H4 (cell line): ENCODE data around the gene WDR11. TPM values are rescaled to one million over a fixed set of nuclear protein-coding genes. Genes with fewer than 3 reads are reported as not detected.

Source experiments
- DNase-seq: peaks from one replicate; pipeline ENCODE4 v3.0.0-alpha.2; 2015; ENCODE audit warnings: low spot score
- total RNA-seq: library from RNA; depleted of rRNA; stranded (reverse); fragments of >200 nt; shearing (Covaris generic); gene quantifications from 2 replicates; pipeline ENCODE4 v1.2.3, GENCODE V29; 2014; rRNA removed

Gene WDR11, protein sequence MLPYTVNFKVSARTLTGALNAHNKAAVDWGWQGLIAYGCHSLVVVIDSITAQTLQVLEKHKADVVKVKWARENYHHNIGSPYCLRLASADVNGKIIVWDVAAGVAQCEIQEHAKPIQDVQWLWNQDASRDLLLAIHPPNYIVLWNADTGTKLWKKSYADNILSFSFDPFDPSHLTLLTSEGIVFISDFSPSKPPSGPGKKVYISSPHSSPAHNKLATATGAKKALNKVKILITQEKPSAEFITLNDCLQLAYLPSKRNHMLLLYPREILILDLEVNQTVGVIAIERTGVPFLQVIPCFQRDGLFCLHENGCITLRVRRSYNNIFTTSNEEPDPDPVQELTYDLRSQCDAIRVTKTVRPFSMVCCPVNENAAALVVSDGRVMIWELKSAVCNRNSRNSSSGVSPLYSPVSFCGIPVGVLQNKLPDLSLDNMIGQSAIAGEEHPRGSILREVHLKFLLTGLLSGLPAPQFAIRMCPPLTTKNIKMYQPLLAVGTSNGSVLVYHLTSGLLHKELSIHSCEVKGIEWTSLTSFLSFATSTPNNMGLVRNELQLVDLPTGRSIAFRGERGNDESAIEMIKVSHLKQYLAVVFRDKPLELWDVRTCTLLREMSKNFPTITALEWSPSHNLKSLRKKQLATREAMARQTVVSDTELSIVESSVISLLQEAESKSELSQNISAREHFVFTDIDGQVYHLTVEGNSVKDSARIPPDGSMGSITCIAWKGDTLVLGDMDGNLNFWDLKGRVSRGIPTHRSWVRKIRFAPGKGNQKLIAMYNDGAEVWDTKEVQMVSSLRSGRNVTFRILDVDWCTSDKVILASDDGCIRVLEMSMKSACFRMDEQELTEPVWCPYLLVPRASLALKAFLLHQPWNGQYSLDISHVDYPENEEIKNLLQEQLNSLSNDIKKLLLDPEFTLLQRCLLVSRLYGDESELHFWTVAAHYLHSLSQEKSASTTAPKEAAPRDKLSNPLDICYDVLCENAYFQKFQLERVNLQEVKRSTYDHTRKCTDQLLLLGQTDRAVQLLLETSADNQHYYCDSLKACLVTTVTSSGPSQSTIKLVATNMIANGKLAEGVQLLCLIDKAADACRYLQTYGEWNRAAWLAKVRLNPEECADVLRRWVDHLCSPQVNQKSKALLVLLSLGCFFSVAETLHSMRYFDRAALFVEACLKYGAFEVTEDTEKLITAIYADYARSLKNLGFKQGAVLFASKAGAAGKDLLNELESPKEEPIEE
- 27.0 and 35.7 TPM in 2 replicates for total RNA-seq

DNA sequence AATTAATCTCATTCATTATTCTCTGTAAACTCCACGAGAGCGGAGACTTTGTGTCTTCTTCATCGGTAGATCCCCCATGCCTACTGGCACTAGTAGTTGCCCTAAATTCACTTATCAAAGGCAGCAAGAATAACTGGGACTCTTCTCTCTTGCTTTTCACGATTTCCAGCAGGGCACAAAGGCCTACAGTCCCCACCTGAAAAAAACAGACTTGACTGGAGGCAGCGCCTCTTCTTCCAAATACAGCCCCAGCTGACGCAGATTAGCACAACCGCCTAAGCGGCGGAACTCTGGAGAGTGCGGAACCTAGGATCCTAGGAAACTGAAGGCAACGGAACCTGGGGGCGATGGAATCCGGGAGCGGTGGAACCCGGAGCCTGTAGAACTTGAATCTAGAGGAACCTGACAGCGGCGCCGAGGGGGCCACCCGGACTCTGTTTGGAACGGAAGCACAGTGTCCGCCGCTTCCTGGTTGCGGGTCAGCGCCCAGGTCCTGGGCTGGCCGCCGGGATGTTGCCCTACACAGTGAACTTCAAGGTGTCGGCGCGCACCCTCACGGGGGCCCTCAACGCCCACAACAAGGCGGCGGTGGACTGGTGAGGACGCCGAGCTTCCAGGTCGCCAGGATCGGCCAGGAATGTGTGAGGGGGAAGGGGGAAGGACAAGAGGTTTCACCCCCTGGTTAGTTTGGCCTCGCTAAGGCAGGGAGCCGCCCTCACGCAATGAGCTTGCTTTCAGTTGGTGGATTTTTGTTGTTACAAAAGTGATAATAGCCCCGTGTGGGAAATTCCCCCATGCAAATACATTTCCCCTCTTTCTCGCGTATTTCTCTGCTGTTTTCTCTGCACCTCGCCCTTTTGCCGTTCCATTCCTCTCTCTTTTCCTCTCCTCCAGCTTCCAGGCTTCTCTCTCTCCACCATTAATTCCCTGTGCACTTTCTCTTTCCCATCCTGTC is at the start of gene WDR11:
Gene WDR11 (plus strand): TSS at position 452 of the 955 bp plus-strand sequence. CDS start 59 bp downstream, at position 511.
- peak; percentile 82 for DNase-seq

DNA sequence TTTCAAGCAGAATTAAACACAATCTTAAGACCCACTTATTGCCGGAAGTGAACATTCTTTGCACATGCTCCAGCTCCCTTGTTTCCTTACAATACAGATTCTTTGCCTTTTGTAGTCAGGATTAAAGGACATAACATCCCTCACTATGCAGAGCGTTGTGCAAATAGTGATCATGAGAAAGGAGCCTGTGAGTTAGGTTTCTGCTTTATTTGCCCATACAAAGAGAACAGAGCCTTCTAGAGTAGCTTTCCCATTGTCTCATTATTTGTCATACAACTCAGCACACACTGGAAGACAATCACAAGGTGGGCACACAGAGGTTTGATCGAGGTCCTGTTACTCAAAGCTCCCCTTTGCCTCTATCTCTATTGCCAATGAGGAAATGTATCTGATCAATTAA is 48.2 kb upstream of the WDR11 start:
- no peak for DNase-seq

DNA sequence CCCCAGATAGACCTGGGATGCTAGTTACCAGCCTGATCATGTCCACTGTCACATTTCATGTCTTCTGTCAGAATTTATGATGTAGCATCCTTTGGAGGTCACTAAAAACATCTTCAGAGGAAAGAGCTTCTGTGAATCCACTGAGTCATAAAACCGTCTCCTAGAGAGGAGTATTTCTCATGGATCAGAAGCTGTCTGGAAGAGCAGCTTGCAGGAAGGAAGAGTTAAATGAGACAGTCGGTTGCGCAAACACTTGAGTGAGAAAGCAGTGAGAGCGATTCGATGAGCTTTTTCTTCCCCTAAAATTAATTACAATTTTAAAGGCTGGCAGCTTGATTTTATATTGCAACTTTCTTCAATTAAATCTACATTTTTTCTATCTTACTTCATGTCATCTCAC is 47.2 kb upstream of the WDR11 start:
- DNase-seq, result no peak

DNA sequence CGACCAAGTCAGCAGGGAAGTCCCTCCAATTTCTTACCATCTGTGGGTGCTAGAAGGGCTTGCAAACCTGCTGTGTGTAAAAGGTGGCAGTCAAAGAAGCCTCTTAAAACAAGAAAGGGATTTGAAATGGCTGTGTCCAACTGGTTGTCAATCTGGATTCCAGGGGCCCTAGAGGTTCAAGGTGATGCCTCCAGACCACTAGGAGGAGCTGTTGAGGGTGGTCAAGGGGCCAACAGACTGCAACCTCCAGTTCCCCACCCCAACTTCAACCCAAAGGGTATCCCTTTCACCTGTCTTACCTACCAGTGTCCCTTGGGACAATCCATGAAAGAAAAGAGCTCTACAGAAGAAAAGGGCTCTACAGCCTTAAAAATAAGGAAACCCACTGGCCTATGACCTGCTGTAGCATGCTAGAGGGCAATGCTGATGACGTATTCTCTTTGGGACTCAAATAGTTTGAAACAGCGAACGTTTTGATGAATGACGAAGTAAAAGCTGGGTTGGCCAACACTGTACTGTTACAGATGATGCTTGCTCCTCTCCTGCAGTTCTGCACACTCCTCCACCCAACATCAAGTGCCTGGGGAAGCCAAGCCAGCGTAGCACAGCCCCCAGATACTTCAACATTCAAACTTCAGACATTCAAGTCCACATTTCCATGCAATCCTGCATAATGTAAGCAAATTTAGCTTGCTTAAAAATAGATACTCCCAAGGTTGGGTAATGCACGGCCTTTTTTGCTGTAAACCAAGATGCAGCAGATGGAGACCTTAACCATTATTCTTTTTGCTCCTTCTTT is 45.9 kb upstream of the WDR11 start:
- no peak for DNase-seq

DNA sequence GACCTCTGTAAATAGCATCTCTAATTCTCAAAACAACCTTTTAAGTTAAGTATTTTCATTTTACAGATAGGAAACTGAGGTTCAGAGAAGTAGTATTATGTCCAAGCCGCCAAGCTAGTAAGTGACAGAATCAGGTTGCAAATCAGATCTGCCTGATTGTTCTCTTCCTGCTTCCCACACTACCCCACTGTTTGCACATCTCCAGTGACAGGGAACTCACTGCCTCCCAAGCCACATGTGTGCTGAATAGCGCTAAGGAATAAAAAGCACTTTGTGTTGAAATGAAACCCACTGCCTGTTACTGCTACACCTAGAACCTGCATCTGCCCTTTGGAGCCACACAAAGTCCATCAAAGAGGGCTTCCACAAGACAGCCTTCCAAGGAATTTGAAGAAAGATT is 45.1 kb upstream of the WDR11 start:
- no peak for DNase-seq

DNA sequence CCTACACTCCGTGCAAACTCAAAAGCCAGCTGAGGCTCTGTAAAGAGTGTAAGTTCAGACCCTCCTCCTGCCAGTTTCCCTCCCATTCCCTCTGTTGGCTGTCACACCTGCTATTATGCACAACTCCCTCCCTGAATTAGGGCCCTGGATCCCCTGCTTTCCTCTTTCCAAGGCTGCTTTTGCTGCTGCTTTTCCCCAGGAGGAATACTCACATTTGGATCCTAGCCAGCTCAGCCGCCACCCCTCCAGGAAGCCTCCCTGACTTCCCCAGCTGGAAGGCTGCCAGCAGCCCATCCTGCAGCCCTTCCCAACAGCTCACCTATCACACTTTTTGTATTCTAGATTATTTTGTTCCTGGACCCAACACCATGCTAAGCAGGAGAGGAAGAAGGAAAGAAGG is 40.9 kb upstream of the WDR11 start:
- DNase-seq, result no peak

DNA sequence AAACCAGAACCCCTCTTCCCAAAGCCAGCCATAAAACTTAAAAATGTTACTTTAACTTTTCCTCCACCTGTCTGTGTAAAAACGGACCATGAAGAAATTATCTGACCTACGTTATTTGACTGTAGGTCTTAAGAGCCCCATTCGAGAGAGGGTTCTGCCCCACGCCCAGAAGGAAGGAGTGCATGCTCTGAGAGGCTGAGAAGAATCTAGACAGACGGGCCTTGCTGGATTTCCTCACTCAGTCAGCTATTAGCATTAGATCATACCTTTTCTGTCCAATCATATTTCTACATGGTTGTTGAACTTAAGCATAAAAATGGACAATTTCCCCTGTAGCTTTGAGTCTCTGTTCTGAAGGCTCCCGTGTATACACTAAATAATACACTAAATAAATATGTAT is 38.1 kb upstream of the WDR11 start:
- no peak for DNase-seq

DNA sequence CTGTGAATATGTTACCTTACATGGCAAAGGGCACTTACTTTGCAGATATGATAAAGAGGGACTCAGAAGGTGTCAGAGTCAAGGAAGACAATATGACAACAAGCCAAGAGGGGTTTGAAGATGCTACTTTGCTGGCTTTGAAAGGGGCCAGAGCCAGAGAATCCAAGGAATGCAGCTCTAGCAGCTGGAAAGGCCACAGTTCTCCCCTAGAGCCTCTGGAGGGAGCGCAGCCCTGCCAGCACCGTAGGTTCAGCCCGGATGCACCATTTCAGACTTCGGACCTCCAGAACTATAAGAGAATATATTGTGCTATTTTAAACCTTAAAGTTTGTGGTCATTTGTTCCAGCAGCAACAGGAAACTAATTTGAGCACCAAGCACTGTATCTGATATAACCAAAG is 32.9 kb upstream of the WDR11 start:
- no peak for DNase-seq

DNA sequence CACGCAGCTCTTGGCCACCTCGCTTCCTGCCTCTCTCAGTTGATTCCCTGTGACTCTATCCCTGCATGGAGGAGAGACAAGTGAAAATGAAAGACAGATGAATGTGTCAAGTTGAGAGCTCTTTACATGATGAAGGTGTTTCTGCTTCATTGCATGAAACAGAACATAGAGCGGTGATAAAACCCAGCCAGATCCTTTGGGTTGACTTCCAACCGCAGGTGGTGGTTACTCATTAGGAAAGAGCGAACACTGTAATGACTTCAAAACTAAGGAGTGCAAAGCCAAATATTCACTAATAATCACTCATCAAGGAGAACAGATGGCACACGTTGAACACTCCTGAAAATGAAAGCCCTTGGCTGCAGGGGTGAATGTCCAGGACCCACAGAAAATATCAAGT is 31.8 kb upstream of the WDR11 start:
- DNase-seq, result no peak

DNA sequence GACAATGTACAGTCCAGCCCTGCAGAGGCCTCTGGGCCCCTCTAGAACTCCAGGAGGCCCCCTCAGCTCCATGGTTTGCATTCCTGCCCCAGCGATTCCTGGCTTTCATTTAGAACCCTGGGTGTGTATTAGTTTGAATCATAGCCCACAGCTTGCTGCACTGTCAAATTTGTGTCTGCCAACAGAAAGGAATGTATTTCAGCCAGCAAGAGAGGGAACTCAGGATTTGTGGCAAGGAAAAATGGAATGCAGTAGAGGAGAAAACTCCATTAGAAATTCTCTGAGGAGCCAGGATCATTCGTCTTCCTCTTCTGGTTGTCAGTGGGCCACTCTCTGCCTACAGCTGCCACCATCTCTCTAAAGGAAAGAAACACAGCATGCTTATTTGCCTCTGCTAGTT is 27.9 kb upstream of the WDR11 start:
- no peak for DNase-seq

DNA sequence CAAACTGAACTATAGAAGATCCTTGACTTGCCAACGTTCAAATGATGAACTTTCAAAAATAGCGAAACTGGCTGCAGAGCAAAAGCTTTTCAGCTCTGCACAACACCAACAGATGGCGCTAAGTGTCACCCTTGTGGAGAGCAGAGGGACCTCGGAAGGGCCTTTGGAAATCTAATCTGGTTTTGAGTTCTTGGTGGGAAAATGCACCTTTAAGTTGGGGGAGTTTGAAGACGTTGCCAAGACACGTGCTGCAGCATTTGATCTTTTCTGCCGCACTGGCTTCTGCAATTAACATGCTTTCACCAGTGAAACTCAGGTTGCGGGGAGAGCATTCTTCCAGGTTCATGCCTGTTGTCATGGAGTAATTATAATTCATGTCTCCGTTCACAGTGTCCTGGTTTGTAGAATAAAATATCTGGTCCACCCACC is 26.3 kb upstream of the WDR11 start:
- no peak for DNase-seq

DNA sequence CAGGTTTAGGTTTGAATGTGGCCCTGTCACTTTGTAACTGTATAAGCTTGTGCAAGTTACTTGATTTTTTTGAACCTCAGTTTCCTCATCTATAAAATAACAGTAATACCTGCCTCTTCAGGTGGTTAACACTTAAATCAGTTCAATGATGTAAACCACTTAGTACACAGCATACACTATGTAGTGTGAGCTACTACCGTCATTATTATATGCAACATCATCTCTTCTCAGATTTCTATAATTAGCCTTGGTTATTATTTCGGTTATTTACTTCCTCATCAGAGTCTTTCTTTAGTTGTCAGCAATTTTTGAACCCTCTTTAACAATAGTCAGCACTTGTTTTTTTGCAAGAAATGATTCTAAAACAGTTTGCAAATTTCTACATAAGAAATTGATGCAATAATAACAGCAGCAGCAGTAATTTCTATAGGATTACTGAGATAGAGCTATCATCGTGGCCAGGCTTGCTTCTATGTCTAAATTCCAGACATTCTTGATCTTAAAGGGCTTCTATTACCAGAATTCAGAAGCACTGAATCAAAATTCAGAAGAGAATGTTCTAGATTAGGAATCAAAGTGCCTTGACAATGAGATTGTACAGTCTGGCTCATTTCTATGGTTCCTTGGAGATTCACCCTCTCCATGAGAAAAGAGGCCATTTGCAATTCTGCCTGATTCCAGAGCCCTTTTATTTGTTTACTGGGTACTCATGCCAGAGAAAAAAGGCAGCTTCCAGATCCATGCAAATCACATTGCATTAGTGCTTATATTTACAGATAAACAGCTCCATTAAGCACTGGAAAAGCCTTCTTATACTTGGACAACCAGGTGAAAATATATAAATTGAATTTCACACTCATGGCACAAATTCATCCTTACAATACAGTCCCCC is 25.0 kb upstream of the WDR11 start:
- no peak for DNase-seq

DNA sequence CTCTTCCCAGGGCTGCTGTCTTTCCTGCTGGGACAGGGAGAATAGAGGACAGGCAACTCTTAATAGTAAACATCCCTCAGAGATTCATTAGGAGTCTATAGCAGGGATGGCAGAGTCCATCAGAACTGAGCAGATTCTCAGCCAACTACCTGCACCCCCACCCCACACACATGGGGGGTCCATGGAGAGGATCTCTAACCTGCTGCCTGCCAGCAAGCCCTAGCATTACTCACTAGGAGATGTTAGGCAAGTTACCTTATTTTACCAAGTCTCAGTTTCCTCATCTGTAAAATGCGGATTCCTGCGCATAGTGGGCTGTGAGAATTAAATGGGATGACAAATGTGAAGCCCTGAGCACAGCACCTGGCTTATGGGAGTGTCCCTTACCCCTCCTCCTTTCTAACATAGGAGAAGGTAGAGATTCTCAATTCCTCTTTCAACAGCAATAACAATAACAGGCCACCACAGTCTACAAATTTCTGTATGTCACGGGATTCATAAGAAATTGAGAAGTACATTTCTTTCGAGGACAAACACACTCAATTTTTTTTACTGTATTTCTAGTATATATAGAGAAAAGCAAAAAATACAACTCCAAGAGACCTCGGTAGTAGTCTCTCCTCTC is 23.8 kb upstream of the WDR11 start:
- no peak for DNase-seq

DNA sequence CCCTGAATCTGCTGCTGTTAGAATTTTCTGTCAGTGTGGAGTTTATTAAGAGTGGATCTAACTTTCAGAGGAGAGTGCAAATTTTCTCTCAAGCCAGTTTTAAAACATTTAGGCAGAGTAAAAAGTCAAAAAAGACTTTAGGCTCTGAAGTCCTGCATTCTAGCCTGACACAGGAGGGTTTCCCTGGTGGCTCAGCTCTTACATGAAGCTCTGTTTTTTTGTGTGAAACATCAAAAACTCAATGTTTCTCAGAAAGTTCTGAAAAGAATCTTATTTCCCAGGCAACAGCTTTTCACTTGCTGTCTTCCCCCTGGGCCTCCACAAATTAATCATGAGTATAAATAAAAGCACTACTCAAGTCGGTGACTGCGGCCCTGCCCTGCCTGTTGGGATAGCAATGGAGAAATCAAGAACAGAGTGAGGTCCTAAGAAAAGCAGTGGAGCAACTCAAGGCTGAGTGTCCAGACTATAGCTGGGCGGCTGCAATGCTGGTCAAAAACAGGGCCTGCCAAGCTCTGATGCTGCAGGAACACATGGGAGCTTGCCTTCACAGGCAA is 22.3 kb upstream of the WDR11 start:
- DNase-seq, result no peak

DNA sequence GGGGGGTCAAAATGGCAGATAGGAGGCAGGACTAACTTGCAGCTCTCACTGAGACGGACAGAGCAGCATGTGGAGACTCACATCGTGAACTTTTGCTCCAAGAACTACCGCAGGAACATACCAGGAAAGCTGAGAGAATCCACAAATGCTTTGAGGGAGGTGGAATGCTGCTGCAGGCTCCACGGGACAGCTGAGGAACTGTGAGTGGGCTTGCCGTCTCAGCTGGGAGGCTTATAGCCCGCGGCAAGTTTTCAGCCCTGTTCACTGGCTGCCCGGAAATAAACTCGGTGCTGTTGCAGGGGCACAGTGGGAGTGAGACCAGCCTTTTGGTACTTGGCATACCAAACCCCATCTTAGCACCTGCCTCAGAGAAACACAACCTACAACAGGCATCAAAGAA is 19.1 kb upstream of the WDR11 start:
- DNase-seq, result no peak

DNA sequence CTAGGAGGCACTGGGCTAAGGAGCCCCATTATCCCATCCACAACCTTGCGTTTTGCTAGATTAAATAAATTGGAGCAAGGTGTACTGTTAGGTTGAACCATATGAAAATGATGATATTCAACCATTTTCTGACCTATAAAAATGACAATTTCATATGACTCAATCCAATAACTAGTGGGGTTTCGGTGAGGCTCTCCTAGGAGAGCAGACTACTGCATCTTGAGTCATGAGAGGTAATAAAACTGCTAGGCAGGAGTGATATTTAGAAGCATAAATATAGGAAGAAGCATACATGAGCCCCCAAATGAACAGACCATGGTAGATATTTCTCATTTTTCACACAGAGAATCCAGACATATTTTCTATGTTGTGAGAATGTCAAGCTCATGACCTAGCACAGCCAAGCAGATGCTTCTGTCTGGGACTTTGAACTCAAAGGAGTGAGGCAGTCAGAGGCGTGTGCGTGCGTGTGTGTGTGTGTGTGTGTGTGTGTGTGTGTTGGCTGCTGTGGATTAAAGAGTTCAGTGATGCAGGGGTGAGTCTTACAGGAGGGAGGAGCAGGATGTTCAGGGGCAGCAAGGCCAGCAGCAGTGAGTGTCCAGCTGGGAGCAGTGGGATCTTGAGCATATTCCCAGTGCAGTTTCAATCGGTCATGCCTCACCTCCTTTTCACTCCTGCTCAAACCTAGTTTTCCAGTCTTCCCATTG is 17.8 kb upstream of the WDR11 start:
- DNase-seq, result no peak

DNA sequence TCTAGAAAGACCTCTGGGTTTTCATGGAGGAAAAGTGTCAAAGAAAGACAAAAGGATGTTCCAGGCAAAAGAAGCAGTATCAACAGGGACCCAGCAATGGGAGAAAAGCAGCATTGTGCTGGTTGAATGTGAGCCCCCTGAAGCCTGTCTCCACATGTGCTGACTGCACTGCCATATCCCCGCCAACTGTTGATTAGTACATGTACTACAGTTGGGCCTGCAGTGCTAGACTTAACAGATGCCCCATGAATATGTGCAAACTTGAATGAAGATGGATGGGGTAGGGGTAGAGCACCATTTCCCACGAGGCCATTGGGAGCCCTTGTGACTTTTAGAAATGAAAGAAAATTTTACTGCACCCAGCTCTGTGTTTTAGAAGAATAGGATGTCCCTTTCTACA is 15.6 kb upstream of the WDR11 start:
- DNase-seq, result no peak

DNA sequence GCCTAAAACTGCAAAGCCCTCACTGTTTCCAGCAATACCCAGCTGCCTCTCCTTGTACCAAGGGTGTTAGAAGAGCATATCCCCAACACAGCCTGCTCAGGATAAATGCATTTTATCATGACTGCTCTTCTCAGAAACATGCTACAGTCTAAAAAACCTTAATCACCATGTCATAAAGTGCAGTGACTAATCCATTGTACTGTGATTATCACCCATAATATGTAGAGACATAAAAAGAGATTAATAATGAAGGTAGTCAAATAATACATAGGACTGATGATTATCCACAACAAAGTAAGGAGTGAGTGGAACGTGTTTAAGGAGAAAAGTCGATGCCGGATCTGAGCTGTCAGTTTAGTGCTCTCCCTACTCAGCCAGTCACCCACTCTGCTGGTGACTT is 12.2 kb upstream of the WDR11 start:
- DNase-seq, result no peak
